ENCODE results near the gene ZDHHC6. TPM values are rescaled to one million over a fixed set of nuclear protein-coding genes. Genes with fewer than 3 reads are reported as not detected.

The ZDHHC6 gene
- polyA plus RNA-seq, 3 donors: 59.3 to 75.2 (median 73.1) TPM

- DNase-seq (ENCODE audit: extremely low read depth in 1 of 11, low read depth in 9 of 11, low spot score in 4 of 11): no peak
Observed at GRCh38 chr10:112460366-112460765, 13.7 kb upstream of the ZDHHC6 start.

DNA sequence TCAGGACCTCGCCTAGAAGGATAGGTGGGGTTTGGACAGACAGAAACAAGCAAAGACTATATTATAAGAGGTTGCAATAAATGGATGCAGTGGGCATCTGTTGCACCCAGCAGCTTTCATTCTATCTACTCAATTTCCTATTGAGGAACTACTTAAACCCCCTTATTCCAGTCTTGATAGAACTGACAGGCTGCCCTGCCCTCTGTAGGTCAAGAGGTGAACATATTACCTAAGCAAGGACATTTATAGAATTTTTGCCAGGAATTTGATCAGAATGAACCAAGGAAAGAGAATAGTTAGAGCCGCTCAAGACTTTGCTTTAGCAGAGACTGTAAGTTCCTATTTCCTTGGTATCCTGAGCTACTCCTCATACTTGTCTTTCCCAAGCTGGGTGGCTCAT is 9.8 kb upstream of the ZDHHC6 start:
- DNase-seq (ENCODE audit: extremely low read depth in 1 of 11, low read depth in 9 of 11, low spot score in 4 of 11): no peak

GRCh38 chr10:112454910-112455779 is 8.4 kb upstream of the ZDHHC6 start:
- DNase-seq (ENCODE audit: extremely low read depth in 1 of 11, low read depth in 9 of 11, low spot score in 4 of 11): no peak

GRCh38 chr10:112448888-112449287 is 2.2 kb upstream of the ZDHHC6 start:
- DNase-seq (ENCODE audit: extremely low read depth in 1 of 11, low read depth in 9 of 11, low spot score in 4 of 11): no peak

GRCh38 chr10:112447620-112447928 is 860 bp upstream of the ZDHHC6 start:
- DNase-seq (ENCODE audit: extremely low read depth in 1 of 11, low read depth in 9 of 11, low spot score in 4 of 11): peak in 2 of 11 donors; percentile 3 to 7

- DNase-seq (ENCODE audit: extremely low read depth in 1 of 11, low read depth in 9 of 11, low spot score in 4 of 11): no peak
Observed at GRCh38 chr10:112446055-112446854, 459 bp downstream of the ZDHHC6 start.

- DNase-seq (ENCODE audit: extremely low read depth in 1 of 11, low read depth in 9 of 11, low spot score in 4 of 11): no peak
Observed at GRCh38 chr10:112442063-112442462, 4.7 kb downstream of the ZDHHC6 start.

GRCh38 chr10:112441520-112441919 is 5.2 kb downstream of the ZDHHC6 start:
- no peak for DNase-seq (ENCODE audit: extremely low read depth in 1 of 11, low read depth in 9 of 11, low spot score in 4 of 11)

DNA sequence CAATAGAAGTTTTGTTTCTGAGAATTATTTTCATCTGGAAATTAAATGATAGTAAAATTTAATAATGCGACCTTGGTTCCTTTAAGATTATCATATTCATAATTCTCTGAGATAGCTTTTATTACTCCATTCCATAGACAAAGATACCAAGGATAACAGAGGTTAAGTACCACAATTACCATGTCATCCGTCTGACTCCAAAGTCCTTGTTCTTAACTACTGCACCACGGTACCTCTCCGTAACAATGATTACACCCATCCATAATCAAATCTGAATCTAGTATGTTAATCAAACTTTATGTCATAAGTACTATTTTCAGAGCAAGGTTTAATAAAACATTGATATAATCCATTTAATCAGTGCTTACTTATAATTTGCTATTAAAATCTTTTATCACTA is 8.4 kb downstream of the ZDHHC6 start:
- DNase-seq (ENCODE audit: extremely low read depth in 1 of 11, low read depth in 9 of 11, low spot score in 4 of 11): no peak

DNA sequence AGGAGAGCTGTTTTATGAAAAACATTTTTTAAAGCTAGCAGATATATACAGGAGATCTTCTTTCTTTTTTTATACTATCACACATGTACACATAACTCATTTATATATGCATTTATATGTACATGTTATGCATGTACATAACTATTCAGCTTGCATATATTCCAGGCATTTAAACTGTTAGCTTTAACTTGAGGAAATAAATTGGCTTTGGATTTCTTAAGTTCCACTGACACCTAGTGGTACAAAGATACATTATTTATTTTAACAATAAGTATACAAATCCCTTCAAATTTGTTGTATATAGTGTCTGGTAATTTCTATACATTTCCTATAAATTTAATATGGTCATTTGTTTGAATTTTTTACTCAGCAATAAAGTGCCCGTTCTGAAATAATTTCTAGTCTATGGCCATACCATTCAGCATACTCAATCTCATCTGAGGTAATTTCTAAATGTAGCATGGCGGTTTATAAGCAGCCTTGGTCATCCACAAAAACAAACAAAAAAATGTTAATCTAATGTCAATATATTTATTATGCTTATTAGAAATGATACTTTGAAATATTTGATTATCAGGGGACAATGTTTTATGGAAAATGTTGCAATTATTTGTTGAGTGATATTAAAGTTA is 11.6 kb downstream of the ZDHHC6 start:
- DNase-seq (ENCODE audit: extremely low read depth in 1 of 11, low read depth in 9 of 11, low spot score in 4 of 11): peak in 4 of 11 donors; percentile 8 to 20 (median 14)

GRCh38 chr10:112433136-112433535 is 13.6 kb downstream of the ZDHHC6 start:
- no peak for DNase-seq (ENCODE audit: extremely low read depth in 1 of 11, low read depth in 9 of 11, low spot score in 4 of 11)

GRCh38 chr10:112429654-112430230 is 17.0 kb downstream of the ZDHHC6 start:
- no peak for DNase-seq (ENCODE audit: extremely low read depth in 1 of 11, low read depth in 9 of 11, low spot score in 4 of 11)

DNA sequence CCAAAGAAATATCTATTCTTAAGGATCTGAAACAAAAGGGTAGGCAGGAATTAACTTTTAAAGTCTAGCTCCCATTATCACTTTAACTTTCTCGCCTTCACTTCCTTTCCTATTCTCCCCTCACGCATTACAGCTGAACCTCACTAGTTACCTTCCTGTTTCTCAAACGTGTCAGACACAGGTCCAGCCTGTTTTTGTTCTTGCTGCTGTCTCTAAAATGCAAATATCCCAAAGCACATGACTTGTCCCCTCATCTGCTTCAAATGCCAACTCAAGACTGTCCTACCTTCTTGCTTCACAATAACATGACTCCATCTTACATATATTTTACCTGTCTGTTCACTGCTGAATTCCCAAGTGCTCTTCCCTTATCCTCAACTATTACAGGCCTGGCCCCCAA is 17.6 kb downstream of the ZDHHC6 start:
- no peak for DNase-seq (ENCODE audit: extremely low read depth in 1 of 11, low read depth in 9 of 11, low spot score in 4 of 11)

DNA sequence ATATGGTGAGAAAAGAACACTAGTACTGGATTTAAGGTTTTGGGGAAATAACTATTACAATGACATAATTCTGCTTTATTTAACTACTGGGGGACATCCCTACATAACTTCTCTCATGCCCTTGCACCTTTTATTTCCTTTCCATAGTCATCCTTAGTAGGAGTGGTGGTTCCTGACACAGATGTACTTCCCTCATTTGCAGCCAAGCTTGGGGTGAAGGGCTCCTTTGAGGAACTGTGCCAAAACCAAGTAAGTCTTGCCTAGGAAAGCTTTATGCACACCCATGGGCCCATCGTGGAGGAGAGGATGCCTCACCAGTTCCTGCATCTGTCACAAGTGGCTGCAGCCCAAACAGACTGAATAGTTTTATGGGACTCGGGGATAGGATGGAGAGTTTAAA is 20.6 kb downstream of the ZDHHC6 start:
- DNase-seq (ENCODE audit: extremely low read depth in 1 of 11, low read depth in 9 of 11, low spot score in 4 of 11): no peak

GRCh38 chr10:112424651-112425050 is 22.1 kb downstream of the ZDHHC6 start:
- no peak for DNase-seq (ENCODE audit: extremely low read depth in 1 of 11, low read depth in 9 of 11, low spot score in 4 of 11)

GRCh38 chr10:112421731-112422130 is 25.0 kb downstream of the ZDHHC6 start:
- no peak for DNase-seq (ENCODE audit: extremely low read depth in 1 of 11, low read depth in 9 of 11, low spot score in 4 of 11)

DNA sequence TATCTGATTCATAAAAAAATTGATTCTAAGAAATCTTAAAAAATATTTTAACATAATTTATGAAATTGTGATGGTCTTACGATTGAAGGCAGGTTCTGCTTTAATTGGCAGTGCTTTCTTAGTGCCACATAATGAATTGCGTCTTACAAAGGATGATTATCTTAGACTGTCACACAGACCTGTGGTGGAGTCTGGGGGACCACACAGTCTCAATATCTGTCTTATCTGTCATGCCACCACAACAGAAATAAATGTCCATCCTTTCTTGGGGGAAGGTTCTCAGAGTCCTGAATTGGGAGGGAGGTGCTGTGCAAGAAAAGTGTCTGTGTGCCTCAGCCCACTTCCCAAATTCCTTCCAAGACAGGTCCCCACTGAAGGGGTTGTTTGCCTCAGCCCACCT is 34.0 kb downstream of the ZDHHC6 start:
- no peak for DNase-seq (ENCODE audit: extremely low read depth in 1 of 11, low read depth in 9 of 11, low spot score in 4 of 11)

DNA sequence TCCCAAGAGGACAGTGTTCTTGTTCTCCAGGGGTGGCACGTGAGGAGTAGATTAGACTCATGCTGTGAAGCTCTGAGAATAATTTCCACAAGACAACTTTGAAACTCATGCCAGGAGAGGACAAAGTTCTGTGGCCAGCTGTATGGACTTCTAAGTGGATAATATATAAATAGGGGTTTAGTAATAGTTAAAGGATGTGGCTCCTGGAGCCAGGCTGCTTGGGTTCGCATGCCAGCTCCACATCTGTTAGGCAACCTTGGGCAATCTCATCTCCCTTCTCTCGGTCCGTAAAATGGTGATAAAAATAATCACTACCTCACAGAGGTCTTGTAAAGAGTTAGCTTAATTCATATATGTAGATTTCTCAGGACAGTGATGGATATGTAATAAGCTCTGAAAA is 37.0 kb downstream of the ZDHHC6 start:
- no peak for DNase-seq (ENCODE audit: extremely low read depth in 1 of 11, low read depth in 9 of 11, low spot score in 4 of 11)

GRCh38 chr10:112409299-112409698 is 37.4 kb downstream of the ZDHHC6 start:
- no peak for DNase-seq (ENCODE audit: extremely low read depth in 1 of 11, low read depth in 9 of 11, low spot score in 4 of 11)

DNA sequence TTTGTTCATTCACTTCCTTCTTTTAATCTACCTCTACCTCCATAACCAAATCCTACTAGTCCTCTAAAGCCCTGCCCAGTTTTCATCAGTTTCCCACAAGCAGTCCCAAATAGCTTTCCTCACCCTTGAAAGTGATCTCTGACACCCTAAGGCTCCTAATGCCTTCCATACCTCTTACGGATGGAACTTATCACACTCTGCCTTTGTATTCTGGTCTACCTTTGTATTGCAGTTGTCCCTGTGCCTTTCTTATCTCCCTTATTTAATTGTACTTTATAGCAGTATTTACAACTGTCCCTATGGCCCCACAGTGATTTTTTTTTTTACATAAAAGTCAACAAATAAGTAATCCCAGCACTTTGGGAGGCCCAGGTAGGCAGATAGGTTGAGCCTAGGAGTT is 39.0 kb downstream of the ZDHHC6 start:
- DNase-seq (ENCODE audit: extremely low read depth in 1 of 11, low read depth in 9 of 11, low spot score in 4 of 11): no peak

Measured in renal cortex interstitium (tissue), 11 donors.